Measurements from ENCODE around the gene ABLIM1.
A peak's percentile ranks its signal among the peaks of the same experiment; 100 is the strongest.

The ABLIM1 gene

GRCh38 chr10:114684822-114685209 lies 26.7 kb upstream of the ABLIM1 start:
- peak; percentile 45 for DNase-seq (ENCODE audit: extremely low spot score)
- ChIA-PET CTCF (interaction anchor here (0.9 kb wide), 1 partner anchor 19 kb away, joined by 4 read pairs; no protein-coding TSS in a partner anchor), POLR2A (interaction anchor here (1.0 to 2.1 kb wide), 3 partner anchors 37 to 83 kb away, joined by 3 to 12 read pairs (median 3); no protein-coding TSS in a partner anchor)
- TF ChIP-seq CTBP1 (IDR thresholded peaks at IDR 0.05; ENCODE audit: borderline replicate concordance) (no peak), FOXK2 (IDR thresholded peaks at IDR 0.05) (no peak)

GRCh38 chr10:114684084-114684821 lies 26.2 kb upstream of the ABLIM1 start:
- DNase-seq (ENCODE audit: extremely low spot score), result no peak
- ChIA-PET POLR2A (interaction anchor here (1.3 to 2.1 kb wide), 2 partner anchors 37 to 51 kb away, joined by 3 to 12 read pairs; no protein-coding TSS in a partner anchor), CTCF (no interaction called here)
- TF ChIP-seq L3MBTL2 (conservative IDR thresholded peaks at IDR 0.05) (no peak), LEF1 (IDR thresholded peaks at IDR 0.05; ENCODE audit: borderline replicate concordance) (no peak), TARDBP (IDR thresholded peaks at IDR 0.05) (no peak), FOXK2 (IDR thresholded peaks at IDR 0.05) (no peak), FOXM1 (IDR thresholded peaks at IDR 0.05; ENCODE audit: borderline replicate concordance) (no peak), SP1 (IDR thresholded peaks at IDR 0.05) (no peak), HDGF (IDR thresholded peaks at IDR 0.05; ENCODE audit: borderline replicate concordance) (no peak), ZNF384 (IDR thresholded peaks at IDR 0.05) (no peak), ELF4 (IDR thresholded peaks at IDR 0.05) (no peak), SUZ12 (IDR thresholded peaks at IDR 0.05) (no peak), PKNOX1 (IDR thresholded peaks at IDR 0.05) (no peak)

GRCh38 chr10:114683593-114683992 lies 25.5 kb upstream of the ABLIM1 start:
- ChIA-PET CTCF (no interaction called here), POLR2A (interaction anchor here (1.3 kb wide), 1 partner anchor 36 kb away, joined by 3 read pairs; no protein-coding TSS in a partner anchor)
- no peak for DNase-seq (ENCODE audit: extremely low spot score)
- TF ChIP-seq HDGF (IDR thresholded peaks at IDR 0.05; ENCODE audit: borderline replicate concordance) (no peak), TARDBP (IDR thresholded peaks at IDR 0.05) (no peak), L3MBTL2 (conservative IDR thresholded peaks at IDR 0.05) (no peak), ZNF384 (IDR thresholded peaks at IDR 0.05) (no peak), NFRKB (IDR thresholded peaks at IDR 0.05) (no peak), ELF4 (IDR thresholded peaks at IDR 0.05) (no peak), ARNT (IDR thresholded peaks at IDR 0.05) (no peak), FOXA1 (IDR thresholded peaks at IDR 0.05) (no peak), FOXK2 (IDR thresholded peaks at IDR 0.05) (no peak), SUZ12 (IDR thresholded peaks at IDR 0.05) (no peak), BHLHE40 (IDR thresholded peaks at IDR 0.05; ENCODE audit: borderline replicate concordance) (no peak), LEF1 (IDR thresholded peaks at IDR 0.05; ENCODE audit: borderline replicate concordance) (no peak), CTBP1 (IDR thresholded peaks at IDR 0.05; ENCODE audit: borderline replicate concordance) (no peak), FOXM1 (IDR thresholded peaks at IDR 0.05; ENCODE audit: borderline replicate concordance) (no peak), SP1 (IDR thresholded peaks at IDR 0.05) (no peak), PKNOX1 (IDR thresholded peaks at IDR 0.05) (no peak)

- ChIA-PET CTCF (no interaction called here), POLR2A (no interaction called here)
- TF ChIP-seq ARNT (IDR thresholded peaks at IDR 0.05), result no peak
- no peak for TF ChIP-seq ELF4 (IDR thresholded peaks at IDR 0.05)
- no peak for TF ChIP-seq ZNF384 (IDR thresholded peaks at IDR 0.05)
- no peak for TF ChIP-seq BHLHE40 (IDR thresholded peaks at IDR 0.05; ENCODE audit: borderline replicate concordance)
- TF ChIP-seq SP1 (IDR thresholded peaks at IDR 0.05), result no peak
- no peak for TF ChIP-seq L3MBTL2 (conservative IDR thresholded peaks at IDR 0.05)
- TF ChIP-seq FOXK2 (IDR thresholded peaks at IDR 0.05), result no peak
- DNase-seq (ENCODE audit: extremely low spot score), result no peak
Observed at GRCh38 chr10:114683162-114683561, 25.1 kb upstream of the ABLIM1 start.

- POLR2A ChIA-PET, result no interaction called here
- CTCF ChIA-PET, result interaction anchor here (1.0 kb wide), 1 partner anchor 12 kb away, joined by 6 read pairs; no protein-coding TSS in a partner anchor
Observed at GRCh38 chr10:114682532-114682931, 24.5 kb upstream of the ABLIM1 start.

More at GRCh38 chr10:114682532-114682931, 24.5 kb upstream of the ABLIM1 start:
- DNase-seq (ENCODE audit: extremely low spot score), result no peak
- TF ChIP-seq ARNT (IDR thresholded peaks at IDR 0.05), result no peak
- no peak for TF ChIP-seq HDGF (IDR thresholded peaks at IDR 0.05; ENCODE audit: borderline replicate concordance)
- no peak for TF ChIP-seq FOXM1 (IDR thresholded peaks at IDR 0.05; ENCODE audit: borderline replicate concordance)
- TF ChIP-seq PKNOX1 (IDR thresholded peaks at IDR 0.05), result no peak
- TF ChIP-seq SUZ12 (IDR thresholded peaks at IDR 0.05), result no peak
- TF ChIP-seq ZNF384 (IDR thresholded peaks at IDR 0.05), result no peak
- no peak for TF ChIP-seq ELF4 (IDR thresholded peaks at IDR 0.05)
- no peak for TF ChIP-seq SP1 (IDR thresholded peaks at IDR 0.05)
- TF ChIP-seq L3MBTL2 (conservative IDR thresholded peaks at IDR 0.05), result no peak
- no peak for TF ChIP-seq TARDBP (IDR thresholded peaks at IDR 0.05)
- TF ChIP-seq CTBP1 (IDR thresholded peaks at IDR 0.05; ENCODE audit: borderline replicate concordance), result no peak
- no peak for TF ChIP-seq LEF1 (IDR thresholded peaks at IDR 0.05; ENCODE audit: borderline replicate concordance)
- TF ChIP-seq BHLHE40 (IDR thresholded peaks at IDR 0.05; ENCODE audit: borderline replicate concordance), result no peak
- TF ChIP-seq FOXK2 (IDR thresholded peaks at IDR 0.05), result no peak
- TF ChIP-seq FOXA1 (IDR thresholded peaks at IDR 0.05), result no peak
- no peak for TF ChIP-seq NFRKB (IDR thresholded peaks at IDR 0.05)

Data from HEK293T (cell line).